ENCODE data around the gene KCNQ1. TPM values are rescaled to one million over a fixed set of nuclear protein-coding genes. Genes with fewer than 3 reads are reported as not detected.
A peak's percentile ranks its signal among the peaks of the same experiment; 100 is the strongest.

The KCNQ1 gene
- total RNA-seq, 1 experiment from 2014 or later, result 10.7 TPM

GRCh38 chr11:2427721-2428321, 17.0 kb upstream of the KCNQ1 start (continued):
- no peak for TF ChIP-seq RAD21 (IDR thresholded peaks at IDR 0.05; ENCODE audit: low read depth)
- TF ChIP-seq MAX (IDR thresholded peaks at IDR 0.05), result no peak
- TF ChIP-seq EGR1 (IDR thresholded peaks at IDR 0.05; ENCODE audit: low read depth), result no peak
- TF ChIP-seq JUND (IDR thresholded peaks at IDR 0.05), result no peak
- TF ChIP-seq SRF (IDR thresholded peaks at IDR 0.05; ENCODE audit: low read depth), result no peak
- no peak for TF ChIP-seq CEBPB (IDR thresholded peaks at IDR 0.05; ENCODE audit: low read depth)

- DNase-seq (ENCODE audit: low read depth, low spot score) (peak; percentile 52), ATAC-seq (peak; percentile 95)
- RAD21 ChIA-PET (ENCODE audit: low non-redundant PET in 1 of 2, low total read pairs in 2 of 2, uncharacterized antibody in 2 of 2, unreplicated experiment in 2 of 2), result interaction anchor here (1.3 to 1.7 kb wide), 2 partner anchors 103 to 104 kb away, joined by 12 to 13 read pairs; no protein-coding TSS in a partner anchor
- no peaks in the 10 kb centered on the region for H4K20me1 ChIP-seq (ENCODE audit: insufficient read depth)
- intact Hi-C loops (cut with micrococcal nuclease), result loop anchor here (1.0 kb wide), 2 partner anchors 103 to 460 kb away; no protein-coding TSS in a partner anchor
- no peak overlapping the region for H2AFZ ChIP-seq (ENCODE audit: low read depth, low read length, poor library complexity, severe bottlenecking)
- H3K9me3 ChIP-seq (ENCODE audit: control insufficient read depth in 1 of 2, insufficient read depth in 1 of 2, low read depth in 1 of 2, low read length in 2 of 2), result no peaks in the 10 kb centered on the region
- no peak for TF ChIP-seq SP1 (IDR thresholded peaks at IDR 0.05; ENCODE audit: low read depth)
- peak; percentile 99 for TF ChIP-seq RAD21 (IDR thresholded peaks at IDR 0.05; ENCODE audit: low read depth)
- TF ChIP-seq CTCF (IDR thresholded peaks at IDR 0.05 in 2 of 3, conservative IDR thresholded peaks at IDR 0.05 in 1 of 3; ENCODE audit: borderline replicate concordance in 1 of 3, insufficient read depth in 1 of 3, low read depth in 2 of 3, low read length in 2 of 3), result peak; percentile 97 to 99 (median 97)
- H3K36me3 ChIP-seq (ENCODE audit: control insufficient read depth in 1 of 2, insufficient read depth in 2 of 2, low read length in 2 of 2), result no peaks in the 10 kb centered on the region
- H3K4me1 ChIP-seq (ENCODE audit: control insufficient read depth in 1 of 2, insufficient read depth in 2 of 2, low read length in 2 of 2), result no peaks in the 10 kb centered on the region
- no peak overlapping the region for H3K9ac ChIP-seq (ENCODE audit: low read length)
- no peaks in the 10 kb centered on the region for H3K79me2 ChIP-seq (ENCODE audit: insufficient read depth, low read length)
- POLR2A ChIA-PET, result no interaction called here
- no peaks in the 10 kb centered on the region for H3K27me3 ChIP-seq (ENCODE audit: insufficient read depth, low read length)
- BruUV-seq (replicated peaks), result no TSS peak
- CTCF ChIA-PET, result interaction anchor here (0.7 to 4.4 kb wide), 2 partner anchors 103 to 106 kb away, joined by 3 to 64 read pairs; no protein-coding TSS in a partner anchor
- H3K4me3 ChIP-seq (replicated peaks in 1 of 2; ENCODE audit: low read depth in 1 of 2, low read length in 2 of 2), result no peak overlapping the region
- H3K27ac ChIP-seq (ENCODE audit: low read depth, low read length), result no peak overlapping the region
- H3K9me2 ChIP-seq (ENCODE audit: insufficient read depth), result no peaks in the 10 kb centered on the region
- H3K4me2 ChIP-seq (ENCODE audit: low read length), result no peak overlapping the region
Measured at GRCh38 chr11:2428322-2428795, 16.4 kb upstream of the KCNQ1 start.
